Activated CD4-positive, alpha-beta T cell treated with anti-CD3 and anti-CD28 coated beads for 4 hours (primary cell): ENCODE results near the gene PTPRN2.
"Not testable (repeated sequence)": the region's sequence is repeated elsewhere in the genome, so short reads cannot be mapped to it uniquely, and the experiment has no call there.

Experiments
- DNase-seq, 2 donors: peaks; one replicate each; pipeline ENCODE4 v3.0.0-alpha.2; 2020

PTPRN2 gene

DNA sequence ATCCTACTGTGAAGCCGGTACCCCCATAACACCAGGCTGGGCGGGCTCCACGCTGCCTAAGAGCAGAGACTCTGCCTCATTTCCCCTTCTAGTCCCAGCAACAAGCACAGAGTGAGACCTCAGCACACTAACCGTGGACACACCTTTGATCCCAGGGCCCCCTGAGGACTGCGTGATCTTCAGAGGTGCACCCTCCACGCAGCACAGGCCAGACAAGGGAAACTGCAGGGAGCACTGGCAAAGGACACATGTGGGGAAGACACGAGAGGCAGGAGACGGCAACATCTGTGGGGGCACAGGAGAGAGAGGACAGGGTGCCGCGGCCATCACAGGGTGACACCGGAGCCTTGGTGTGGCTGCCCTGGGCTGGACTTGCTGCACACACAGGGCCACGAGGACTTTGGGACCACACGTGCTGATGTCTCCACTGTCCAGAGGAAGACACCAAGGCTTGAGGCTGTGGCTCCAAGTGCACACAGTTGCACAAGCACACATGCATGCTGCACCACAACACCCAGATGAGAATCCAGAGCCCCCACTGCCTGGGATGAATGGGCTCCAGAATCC is 128.8 kb downstream of the PTPRN2 start:
- no peak for DNase-seq

GRCh38 chr7:158458096-158458495 is 129.5 kb downstream of the PTPRN2 start:
- DNase-seq, result no peak

DNA sequence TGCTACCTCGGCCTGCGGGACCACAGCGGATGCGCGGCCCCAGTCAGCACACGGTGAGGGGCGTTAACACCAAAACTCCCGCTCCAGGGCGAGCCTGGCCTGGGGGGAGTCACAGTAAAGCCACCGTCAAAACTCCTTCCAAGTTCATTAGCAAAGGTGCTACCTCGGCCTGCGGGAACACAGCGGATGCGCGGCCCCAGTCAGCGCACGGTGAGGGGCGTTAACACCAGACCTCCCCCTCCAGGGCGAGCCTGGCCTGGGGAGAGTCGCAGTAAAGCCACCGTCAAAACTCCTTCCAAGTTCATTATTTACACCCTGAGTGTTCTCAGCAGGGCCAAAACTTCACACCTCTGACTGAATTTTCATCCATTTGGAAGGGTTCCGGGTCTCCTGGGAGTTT is 130.0 kb downstream of the PTPRN2 start:
- DNase-seq, result not testable (repeated sequence)

DNA sequence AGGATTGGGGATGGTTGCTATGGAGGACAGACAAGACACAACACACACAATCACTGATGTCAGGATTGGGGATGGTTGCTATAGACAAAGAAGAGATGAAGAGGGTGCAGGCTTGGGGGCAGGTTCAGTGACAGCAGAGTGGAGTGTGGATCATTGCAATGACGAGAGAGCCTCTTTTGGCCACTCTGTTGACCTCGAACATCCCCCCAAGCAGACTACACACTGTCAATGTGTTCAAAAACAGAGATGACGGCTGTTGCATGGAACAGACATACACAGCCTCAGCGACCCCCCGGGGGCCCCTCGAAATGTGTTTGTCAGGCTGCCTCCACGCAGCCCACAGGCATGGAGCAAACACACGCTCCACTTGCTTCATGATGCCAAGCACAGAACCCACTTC is 133.0 kb downstream of the PTPRN2 start:
- DNase-seq, result no peak

DNA sequence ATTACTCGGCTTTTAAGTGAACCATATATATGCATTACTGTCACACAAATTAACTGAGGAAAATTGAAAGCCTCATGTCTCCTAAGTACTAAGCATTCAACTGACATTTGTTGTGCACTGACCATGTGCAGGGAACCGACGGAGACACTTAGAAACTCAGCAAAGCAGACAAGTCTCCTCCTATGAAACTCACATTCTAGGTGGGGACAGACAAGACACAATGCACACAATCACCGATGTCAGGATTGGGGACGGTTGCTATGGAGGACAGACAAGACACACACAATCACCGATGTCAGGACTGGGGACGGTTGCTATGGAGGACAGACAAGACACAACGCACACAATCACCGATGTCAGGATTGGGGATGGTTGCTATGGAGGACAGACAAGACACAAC is 134.0 kb downstream of the PTPRN2 start:
- no peak for DNase-seq

DNA sequence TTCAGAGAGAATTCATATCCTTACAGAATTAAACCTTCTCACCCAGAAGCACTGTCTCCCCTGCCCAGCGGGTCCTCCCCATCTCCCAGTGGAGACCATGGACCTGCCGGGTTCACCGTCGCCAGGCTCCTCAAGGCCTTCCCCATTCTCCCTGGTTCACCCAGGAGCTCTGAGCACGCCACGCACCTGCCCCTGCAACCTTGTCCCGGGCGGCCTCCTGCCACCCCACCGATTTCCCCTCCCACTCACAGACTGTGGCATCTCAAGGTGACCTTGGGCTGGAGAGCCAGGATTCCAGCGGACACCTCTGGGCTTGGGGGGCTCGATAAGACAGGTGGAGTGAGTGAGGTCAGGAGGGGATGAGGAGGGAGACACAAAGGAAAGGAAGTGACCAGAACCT is 135.3 kb downstream of the PTPRN2 start:
- DNase-seq, result no peak

- DNase-seq, result no peak
These were observed 137.0 kb downstream of the PTPRN2 start for GRCh38 chr7:158450476-158451124.

GRCh38 chr7:158449942-158450341 is 137.7 kb downstream of the PTPRN2 start:
- DNase-seq, result no peak

DNA sequence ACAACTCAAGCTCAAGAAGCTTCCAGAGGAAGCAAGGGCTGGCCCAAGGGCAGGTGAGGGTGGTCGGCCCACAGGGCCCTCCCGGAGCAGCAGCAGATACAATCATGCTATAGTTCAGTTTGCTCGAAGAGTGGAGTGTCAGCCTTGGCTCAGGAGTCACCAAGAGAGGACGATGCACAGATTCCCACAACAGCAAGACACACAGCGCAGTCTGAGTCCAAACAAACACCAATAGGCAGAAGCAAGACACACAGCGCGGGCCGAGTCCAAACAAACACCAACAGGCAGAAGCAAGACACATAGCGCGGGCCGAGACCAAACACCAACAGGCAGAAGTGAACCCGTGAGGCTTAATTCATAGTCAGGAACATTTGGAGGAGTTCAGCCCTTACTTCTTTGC is 138.4 kb downstream of the PTPRN2 start:
- no peak for DNase-seq

- DNase-seq, result no peak
These were observed 139.1 kb downstream of the PTPRN2 start for GRCh38 chr7:158448430-158449100.

- no peak for DNase-seq
These were observed 140.0 kb downstream of the PTPRN2 start for GRCh38 chr7:158447506-158448171.

DNA sequence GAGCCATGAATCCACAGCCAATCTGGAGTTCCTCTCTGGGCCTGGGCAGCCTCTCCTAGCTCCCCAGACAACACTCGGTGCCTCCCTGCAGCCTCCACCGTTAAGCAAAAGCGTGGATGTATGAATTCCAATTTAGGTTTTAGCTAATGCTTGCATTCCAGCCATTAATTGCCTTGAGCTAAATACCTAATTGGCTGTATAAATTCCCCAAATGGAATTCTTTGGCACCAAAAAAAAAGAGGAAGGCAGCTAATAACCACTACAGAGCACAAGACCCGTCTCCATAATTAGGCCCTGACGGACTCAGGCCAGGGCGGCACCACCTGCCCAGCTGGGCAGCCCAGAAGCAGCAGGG is 140.5 kb downstream of the PTPRN2 start:
- no peak for DNase-seq

DNA sequence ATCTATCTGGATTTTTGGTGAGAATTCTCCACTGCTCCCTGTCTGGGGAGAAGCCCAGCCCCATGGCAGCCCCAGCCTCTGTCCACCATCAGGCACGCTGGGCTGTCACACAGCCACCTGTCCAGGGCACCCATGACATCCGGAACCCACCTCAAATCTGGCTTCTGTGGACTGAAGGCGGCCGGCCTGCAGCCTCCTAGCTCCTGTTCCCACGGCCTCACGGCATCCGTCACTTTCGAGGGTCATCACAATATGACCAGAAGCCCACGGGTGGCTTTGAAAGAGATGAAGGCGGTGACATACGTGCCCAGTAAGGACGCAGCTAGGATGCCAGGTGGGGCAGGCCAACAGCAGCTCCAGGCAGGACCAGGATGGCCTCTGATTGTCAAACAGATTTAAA is 140.9 kb downstream of the PTPRN2 start:
- no peak for DNase-seq

DNA sequence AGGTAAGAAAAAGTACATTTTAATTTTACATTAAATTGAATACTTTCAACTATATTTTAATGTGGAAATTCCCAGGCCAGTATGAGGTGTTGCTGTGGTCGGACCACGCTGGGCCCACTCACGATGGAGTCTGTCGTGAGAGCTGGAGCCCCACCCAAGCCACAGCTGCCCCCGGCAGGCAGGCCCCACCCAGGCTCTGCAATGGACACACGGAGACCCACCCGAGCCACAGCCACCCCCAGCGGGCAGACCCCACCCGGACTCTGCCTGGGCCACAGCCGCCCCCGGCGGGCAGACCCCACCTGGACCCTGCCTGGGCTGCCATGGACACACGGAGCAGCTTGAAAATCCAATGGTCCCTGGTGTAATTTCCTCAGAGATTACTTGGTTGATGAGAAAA is 141.3 kb downstream of the PTPRN2 start:
- DNase-seq, result no peak

GRCh38 chr7:158445421-158446175 is 142.0 kb downstream of the PTPRN2 start:
- no peak for DNase-seq

DNA sequence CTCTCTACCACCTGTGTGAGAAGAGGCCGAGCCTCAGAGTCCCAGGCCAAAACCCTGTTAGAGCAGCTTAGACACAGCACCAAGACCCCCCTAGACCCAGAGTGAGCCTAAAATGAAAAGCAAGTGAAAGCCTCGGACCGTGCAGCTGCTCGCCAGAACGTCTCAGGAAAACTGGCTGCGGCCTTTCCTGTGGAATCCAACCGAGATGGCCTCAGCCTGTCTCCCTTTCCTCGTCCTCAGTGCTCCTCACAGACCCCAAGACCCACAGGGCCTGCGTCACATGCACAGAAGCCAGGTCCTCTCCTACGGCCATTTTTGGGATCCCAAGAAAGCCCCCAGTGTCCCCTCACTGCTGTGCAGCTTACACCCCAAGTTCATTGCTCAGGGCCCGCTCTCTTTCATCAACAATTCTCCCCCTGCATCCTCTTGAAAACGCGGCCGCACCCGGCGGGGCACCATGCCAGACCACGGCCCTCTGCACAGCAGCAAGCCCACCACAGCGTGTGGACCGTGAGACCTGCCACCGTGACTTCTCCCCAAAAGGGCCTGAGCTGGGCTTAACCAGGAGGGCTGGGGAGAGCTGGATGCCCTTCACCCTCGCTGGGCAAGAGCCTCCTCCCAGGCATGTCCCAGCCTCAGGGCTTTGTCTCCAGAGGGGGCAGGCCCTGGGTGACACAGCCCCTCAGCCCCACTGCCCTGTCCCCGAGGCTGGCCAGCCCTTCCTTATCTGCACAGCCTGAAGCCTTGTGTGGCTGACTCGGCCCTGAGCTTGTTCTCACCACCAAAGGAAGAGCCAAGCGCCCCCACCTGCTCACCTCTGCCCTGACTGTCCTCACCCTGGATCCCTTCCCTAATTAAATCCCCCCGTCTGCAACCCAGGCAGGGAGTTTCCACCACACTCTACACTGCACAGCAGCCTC is 142.9 kb downstream of the PTPRN2 start:
- no peak for DNase-seq

- no peak for DNase-seq
These were observed 143.7 kb downstream of the PTPRN2 start for GRCh38 chr7:158443688-158444483.

GRCh38 chr7:158443014-158443687 is 144.5 kb downstream of the PTPRN2 start:
- no peak for DNase-seq

GRCh38 chr7:158442260-158442659 is 145.4 kb downstream of the PTPRN2 start:
- no peak for DNase-seq

- DNase-seq, result no peak
These were observed 148.6 kb downstream of the PTPRN2 start for GRCh38 chr7:158439035-158439434.
